Activated T-helper 2 cell treated with anti-CD3 and anti-CD28 coated beads, Interferon-gamma antibody, Interleukin-2, Interleukin-4, amounts not matched to agents 10 μg/mL and 5 μg/mL and 100 μg/mL, durations not matched to agents 14 hours and 24 hours and 36 hours (primary cell): ENCODE results near the gene NUTM2D. TPM values are rescaled to one million over a fixed set of nuclear protein-coding genes. Genes with fewer than 3 reads are reported as not detected.
"Not testable (repeated sequence)": the region's sequence is repeated elsewhere in the genome, so short reads cannot be mapped to it uniquely, and the experiment has no call there.

Source experiments
- DNase-seq: peaks from one replicate; pipeline ENCODE4 v3.0.0; 2021; ENCODE audit warnings: low spot score
- H3K27ac Mint-ChIP-seq: one replicate; pipeline ENCODE4 v1.8.0; 2021; ENCODE audit warnings: mixed read lengths
- H3K27me3 Mint-ChIP-seq: one replicate; pipeline ENCODE4 v1.8.0; 2021; ENCODE audit warnings: low read depth, mixed read lengths
- H3K36me3 Mint-ChIP-seq: one replicate; pipeline ENCODE4 v1.8.0; 2021; ENCODE audit warnings: low read depth, mixed read lengths
- H3K4me1 Mint-ChIP-seq: one replicate; pipeline ENCODE4 v1.8.0; 2021; ENCODE audit warnings: low read depth, mixed read lengths
- H3K4me3 Mint-ChIP-seq: one replicate; pipeline ENCODE4 v1.8.0; 2021; ENCODE audit warnings: low read depth, mild to moderate bottlenecking, moderate library complexity, mixed read lengths
- H3K9me3 Mint-ChIP-seq: one replicate; pipeline ENCODE4 v1.8.0; 2021; ENCODE audit warnings: mixed read lengths
- intact Hi-C: fragments of 100-400 bp; cut with micrococcal nuclease; formaldehyde crosslinking; loops from one replicate; pipeline ENCODE4 v1.15.1; 2023
- total RNA-seq: library from RNA; stranded (reverse); gene quantifications from 2 replicates; pipeline ENCODE4 v1.2.3, GENCODE V29; 2022

The NUTM2D gene
- total RNA-seq, 1 donor from 2014 or later, result 2.7 TPM

DNA sequence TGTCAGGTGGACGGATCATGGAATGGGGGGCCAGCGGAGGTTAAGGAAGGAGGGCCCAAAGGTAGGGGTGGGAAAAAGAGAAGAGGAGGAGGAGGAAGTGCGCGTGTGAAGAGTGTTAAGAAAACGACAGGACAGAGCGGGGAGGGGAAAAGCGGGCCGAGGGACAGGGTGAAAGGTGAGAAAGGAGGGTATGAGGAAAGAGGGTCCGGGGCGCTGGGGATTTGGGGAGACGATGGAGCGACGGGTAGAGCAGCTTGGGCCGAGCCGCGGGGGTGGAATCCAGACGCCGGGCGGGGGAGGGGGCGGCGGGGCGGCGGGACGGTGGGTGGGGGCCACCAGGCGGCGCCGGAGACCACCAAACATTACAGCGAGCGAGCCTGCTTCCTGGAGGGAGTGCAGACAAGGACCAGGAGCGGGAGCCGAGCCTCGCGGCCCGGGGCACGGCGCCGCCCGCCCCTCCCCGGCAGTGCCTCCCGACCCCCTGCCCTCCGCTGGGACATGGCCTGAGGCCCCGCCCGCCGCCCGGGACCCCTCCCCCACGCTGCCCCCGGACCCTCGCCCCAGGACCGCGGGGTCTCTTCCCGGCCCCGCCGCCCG lies 15.9 kb upstream of the NUTM2D start:
- DNase-seq, H3K9me3 Mint-ChIP-seq, intact Hi-C loops, H3K27me3 Mint-ChIP-seq: not testable (repeated sequence)
- Mint-ChIP-seq H3K36me3 (peaks cover 20% of the 10 kb centered on the region), H3K4me3 (peak overlapping the region; percentile 95), H3K4me1 (peaks cover 19% of the 10 kb centered on the region), H3K27ac (peak overlapping the region; percentile 71)

GRCh38 chr10:87342249-87342710 lies 15.3 kb upstream of the NUTM2D start:
- H3K9me3 Mint-ChIP-seq, H3K27me3 Mint-ChIP-seq, intact Hi-C loops: not testable (repeated sequence)
- Mint-ChIP-seq H3K27ac (peak overlapping the region; percentile 74), H3K4me3 (peak overlapping the region; percentile 79), H3K4me1 (peaks cover 19% of the 10 kb centered on the region), H3K36me3 (peaks cover 20% of the 10 kb centered on the region)
- DNase-seq, result peak; percentile 77

DNA sequence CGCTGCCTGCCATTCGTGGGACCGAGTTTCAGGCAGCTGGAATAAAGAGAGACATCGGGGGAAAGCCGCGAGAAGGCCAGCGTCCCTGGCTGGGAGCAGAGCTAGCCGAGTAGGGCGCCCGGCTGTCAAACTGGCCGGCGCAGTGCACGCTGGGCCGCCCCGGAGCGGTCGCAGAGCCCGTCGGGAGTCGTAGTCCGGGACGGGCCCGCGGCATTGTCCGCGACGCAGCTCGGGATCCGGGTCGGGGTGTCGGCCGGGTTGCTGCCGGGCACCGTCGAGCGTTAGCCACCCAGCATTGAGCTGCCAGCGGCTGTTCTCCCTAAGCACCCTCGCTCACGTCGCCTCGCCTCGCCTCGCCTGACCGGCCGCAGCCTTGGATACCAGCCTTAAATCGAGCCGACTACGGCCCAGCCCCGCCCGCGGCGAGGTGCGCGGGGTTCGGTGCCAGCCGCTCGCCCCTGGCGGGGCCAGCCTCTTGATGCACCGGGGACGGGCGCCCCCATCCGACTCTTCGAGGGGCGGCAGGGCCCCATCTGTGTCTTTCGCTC lies 14.8 kb upstream of the NUTM2D start:
- Mint-ChIP-seq H3K4me3 (peak overlapping the region; percentile 79), H3K4me1 (peaks cover 17% of the 10 kb centered on the region), H3K36me3 (peaks cover 16% of the 10 kb centered on the region), H3K27ac (peak overlapping the region; percentile 74)
- H3K9me3 Mint-ChIP-seq, H3K27me3 Mint-ChIP-seq, intact Hi-C loops: not testable (repeated sequence)
- DNase-seq, result peak; percentile 78

DNA sequence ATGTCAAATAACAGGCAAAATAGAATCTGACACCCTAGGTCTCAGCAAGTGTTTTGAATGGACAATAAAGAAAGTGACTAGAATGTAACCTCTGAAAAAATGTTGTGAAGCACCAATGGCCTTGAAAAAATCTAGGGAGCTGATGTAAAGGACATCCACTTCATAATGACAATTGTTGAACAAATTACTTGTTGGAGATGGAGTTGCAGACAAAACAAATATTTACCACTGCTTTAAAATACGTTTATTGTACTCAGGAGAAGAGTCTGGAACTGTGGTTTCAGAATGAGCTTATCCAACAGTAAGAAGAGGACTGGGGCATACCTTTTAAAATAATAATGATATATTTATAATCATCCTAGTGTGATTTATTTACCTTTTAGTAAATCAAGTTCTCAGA lies 11.8 kb upstream of the NUTM2D start:
- H3K36me3 Mint-ChIP-seq, H3K9me3 Mint-ChIP-seq, H3K4me1 Mint-ChIP-seq, intact Hi-C loops, H3K27me3 Mint-ChIP-seq, DNase-seq, H3K27ac Mint-ChIP-seq, H3K4me3 Mint-ChIP-seq: not testable (repeated sequence)

GRCh38 chr10:87350161-87350560 lies 7.4 kb upstream of the NUTM2D start:
- H3K9me3 Mint-ChIP-seq, intact Hi-C loops, DNase-seq, H3K4me3 Mint-ChIP-seq, H3K36me3 Mint-ChIP-seq, H3K4me1 Mint-ChIP-seq, H3K27ac Mint-ChIP-seq, H3K27me3 Mint-ChIP-seq: not testable (repeated sequence)

- H3K4me1 Mint-ChIP-seq, H3K27ac Mint-ChIP-seq, intact Hi-C loops, H3K36me3 Mint-ChIP-seq, DNase-seq, H3K4me3 Mint-ChIP-seq, H3K27me3 Mint-ChIP-seq, H3K9me3 Mint-ChIP-seq: not testable (repeated sequence)
Measured at GRCh38 chr10:87352825-87353224, 4.7 kb upstream of the NUTM2D start.

DNA sequence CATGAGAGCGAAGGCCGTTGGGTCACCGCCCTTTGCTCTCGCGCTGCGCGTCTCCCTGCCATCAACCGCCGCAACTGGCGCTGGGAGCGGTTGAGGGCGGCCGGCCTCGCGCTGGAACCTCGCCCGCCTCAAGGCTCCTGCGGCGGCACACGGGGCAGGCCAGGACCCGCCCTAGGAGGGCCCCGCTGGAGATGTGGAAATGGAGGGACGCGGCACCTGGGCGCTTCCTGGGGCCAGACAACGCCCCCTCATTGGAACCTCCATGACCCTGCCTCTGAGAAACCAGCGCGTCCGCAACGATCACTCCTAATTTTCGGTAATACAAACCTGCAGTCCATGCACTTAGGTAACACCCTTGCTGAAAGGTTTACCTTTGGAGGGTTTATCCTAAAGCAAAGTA lies 2.4 kb upstream of the NUTM2D start:
- H3K27me3 Mint-ChIP-seq, DNase-seq, H3K36me3 Mint-ChIP-seq, H3K4me3 Mint-ChIP-seq, H3K4me1 Mint-ChIP-seq, H3K9me3 Mint-ChIP-seq, H3K27ac Mint-ChIP-seq, intact Hi-C loops: not testable (repeated sequence)

GRCh38 chr10:87358159-87358558 lies 615 bp downstream of the NUTM2D start:
- H3K36me3 Mint-ChIP-seq, DNase-seq, H3K4me1 Mint-ChIP-seq, H3K4me3 Mint-ChIP-seq, intact Hi-C loops, H3K9me3 Mint-ChIP-seq, H3K27ac Mint-ChIP-seq, H3K27me3 Mint-ChIP-seq: not testable (repeated sequence)

DNA sequence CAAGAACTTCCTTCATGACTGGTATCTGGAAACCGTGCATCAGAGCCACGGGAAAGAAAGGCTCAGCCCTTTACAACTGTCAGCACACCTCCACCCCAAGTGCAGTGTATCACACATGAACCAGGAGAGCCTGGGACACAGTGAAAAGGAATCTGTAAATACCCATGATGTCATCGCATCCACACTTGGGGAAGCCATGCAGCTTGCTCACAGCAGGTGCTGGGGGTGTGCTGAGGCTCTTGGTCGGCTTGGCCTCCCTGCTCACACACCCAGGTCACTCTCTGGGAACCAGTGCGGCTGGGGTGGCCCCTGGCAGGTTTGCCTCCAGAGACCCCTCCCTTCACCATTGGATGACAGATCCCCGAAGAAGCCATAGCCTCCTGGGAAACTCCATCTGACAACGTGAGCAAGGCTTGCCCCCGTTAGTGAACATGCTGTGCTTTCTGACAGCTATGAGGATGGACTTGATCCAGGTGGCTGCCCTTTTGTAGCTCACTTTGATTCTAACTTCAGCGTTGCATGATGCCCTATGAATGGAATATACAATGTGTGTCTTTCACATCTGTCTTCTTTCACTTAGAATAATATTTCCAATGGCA lies 12.1 kb downstream of the NUTM2D start:
- intact Hi-C loops, H3K4me3 Mint-ChIP-seq, H3K27ac Mint-ChIP-seq, H3K9me3 Mint-ChIP-seq, H3K4me1 Mint-ChIP-seq, H3K36me3 Mint-ChIP-seq, DNase-seq, H3K27me3 Mint-ChIP-seq: not testable (repeated sequence)

DNA sequence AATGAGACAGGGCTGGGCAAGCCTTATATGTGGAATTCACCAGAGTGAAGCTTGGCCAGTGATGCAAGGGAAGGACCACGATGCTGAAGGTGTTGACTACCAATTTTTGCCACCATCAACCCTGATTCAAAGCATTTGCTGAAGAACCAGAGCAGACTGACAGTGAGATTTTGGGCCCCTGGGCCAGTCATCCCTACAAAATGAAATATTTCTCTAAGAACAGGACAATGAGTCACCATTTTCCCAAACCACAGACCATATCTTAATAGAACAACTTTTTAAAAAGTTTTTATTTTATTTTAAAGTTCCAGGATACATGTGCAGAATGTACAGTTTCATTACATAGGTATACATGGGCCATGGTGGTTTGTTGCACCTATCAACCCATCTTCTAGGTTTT lies 16.5 kb downstream of the NUTM2D start:
- H3K9me3 Mint-ChIP-seq, H3K4me1 Mint-ChIP-seq, H3K36me3 Mint-ChIP-seq, DNase-seq, H3K4me3 Mint-ChIP-seq, H3K27me3 Mint-ChIP-seq, intact Hi-C loops, H3K27ac Mint-ChIP-seq: not testable (repeated sequence)

DNA sequence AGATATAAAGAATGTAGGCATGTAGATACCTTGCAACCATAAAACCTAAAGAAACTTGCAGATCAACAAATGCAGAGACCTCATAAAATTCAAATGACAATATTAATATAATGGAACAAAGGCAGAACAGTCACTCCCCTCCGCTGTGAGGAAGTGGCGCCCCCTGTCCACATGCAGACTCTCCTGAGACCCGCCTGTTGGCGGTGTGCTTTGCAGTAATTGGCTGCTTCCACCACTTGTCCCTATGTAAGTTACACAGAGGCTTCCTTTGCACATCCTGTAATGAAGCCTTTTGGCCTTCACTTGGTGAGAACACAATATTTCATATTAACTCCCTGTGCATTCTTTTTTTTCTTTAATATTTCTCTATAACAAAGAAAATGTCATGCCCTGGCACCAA lies 21.6 kb downstream of the NUTM2D start:
- H3K27ac Mint-ChIP-seq, H3K36me3 Mint-ChIP-seq, H3K4me3 Mint-ChIP-seq, H3K9me3 Mint-ChIP-seq, H3K27me3 Mint-ChIP-seq, intact Hi-C loops, H3K4me1 Mint-ChIP-seq, DNase-seq: not testable (repeated sequence)

DNA sequence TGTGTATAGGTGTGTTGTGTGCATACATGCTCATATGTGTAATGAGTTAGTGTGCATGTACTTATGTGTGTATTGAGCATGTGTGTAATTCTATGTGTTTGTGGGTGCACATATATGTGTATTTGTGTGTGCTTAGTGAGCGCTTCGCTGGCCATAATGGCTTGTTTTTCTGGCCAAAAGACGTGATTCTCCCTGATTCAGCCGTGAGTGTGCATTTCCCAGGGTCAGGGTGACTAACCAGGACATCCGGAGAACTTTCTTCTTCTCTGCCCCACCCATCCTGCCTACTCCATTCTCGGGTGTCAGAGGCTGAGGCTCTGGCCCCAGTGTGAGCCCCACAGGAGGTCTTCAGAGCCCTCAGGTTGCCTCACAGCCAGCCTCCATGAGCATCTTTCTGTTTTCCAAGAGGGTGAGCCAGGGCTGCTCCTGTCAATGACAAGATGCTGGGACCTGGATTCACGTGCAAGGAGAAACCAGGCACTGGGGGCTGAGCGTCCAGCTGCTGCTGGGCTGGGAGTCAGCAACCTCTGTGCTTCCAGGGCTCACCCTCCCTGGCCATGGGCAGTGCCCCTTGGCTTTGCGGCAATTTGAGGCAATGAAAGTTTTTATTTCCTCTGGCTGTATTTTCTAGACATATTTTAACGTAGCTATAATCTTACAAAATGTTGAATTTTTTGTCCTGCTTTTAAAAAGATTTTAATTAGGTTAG lies 25.8 kb downstream of the NUTM2D start:
- H3K4me3 Mint-ChIP-seq, H3K4me1 Mint-ChIP-seq, intact Hi-C loops, H3K36me3 Mint-ChIP-seq, H3K9me3 Mint-ChIP-seq, DNase-seq, H3K27me3 Mint-ChIP-seq, H3K27ac Mint-ChIP-seq: not testable (repeated sequence)

- H3K4me1 Mint-ChIP-seq, intact Hi-C loops, DNase-seq, H3K27me3 Mint-ChIP-seq, H3K4me3 Mint-ChIP-seq, H3K27ac Mint-ChIP-seq, H3K36me3 Mint-ChIP-seq, H3K9me3 Mint-ChIP-seq: not testable (repeated sequence)
Measured at GRCh38 chr10:87384283-87384682, 26.7 kb downstream of the NUTM2D start.
